Sigmoid colon (tissue), 4 donors: ENCODE results near the gene IFNGR1.

Experiments
- CTCF ChIP-seq, 4 experiments: fragments of 450-650 bp in 3 of 4; fragments of 200-600 bp in 1 of 4; IDR thresholded peaks; one replicate each; pipeline ENCODE4 v1.5.1; 2016 to 2019; ENCODE audit warnings: antibody characterized with exemption in 4 of 4, mild to moderate bottlenecking in 3 of 4, moderate library complexity in 2 of 4
- POLR2AphosphoS5 ChIP-seq, 4 donors: sonication (generic); formaldehyde crosslinking; IDR thresholded peaks; one replicate each; pipeline ENCODE4 v1.6.1; 2017; ENCODE audit warnings: antibody characterized with exemption in 4 of 4

GRCh38 chr6:137157601-137158000 is 61.6 kb downstream of the IFNGR1 start:
- TF ChIP-seq POLR2AphosphoS5 (IDR thresholded peaks at IDR 0.05) (no peak), CTCF (IDR thresholded peaks at IDR 0.05) (no peak)
